ENCODE measurements around the gene EHD2.

The EHD2 gene

GRCh38 chr19:47671499-47671898, 41.7 kb upstream of the EHD2 start:
- no peaks in the 10 kb centered on the region for H3K27me3 ChIP-seq
- TF ChIP-seq CTCF (IDR thresholded peaks at IDR 0.05), result no peak

GRCh38 chr19:47673426-47673825, 39.8 kb upstream of the EHD2 start:
- H3K4me3 ChIP-seq (ENCODE audit: low read depth in 1 of 2, low read length in 1 of 2), result no peak overlapping the region
- H3K36me3 ChIP-seq, result peaks cover 70% of the 10 kb centered on the region
- no peak overlapping the region for H3K27ac ChIP-seq
- H3K9me3 ChIP-seq, result no peaks in the 10 kb centered on the region
- no peaks in the 10 kb centered on the region for H3K4me1 ChIP-seq (ENCODE audit: control insufficient read depth in 1 of 2, insufficient read depth in 1 of 2, low read depth in 1 of 2, low read length in 1 of 2)
- TF ChIP-seq CTCF (IDR thresholded peaks at IDR 0.05), result no peak
- no peaks in the 10 kb centered on the region for H3K27me3 ChIP-seq

More at GRCh38 chr19:47671499-47671898, 41.7 kb upstream of the EHD2 start:
- no peak overlapping the region for H3K4me3 ChIP-seq (ENCODE audit: low read depth in 1 of 2, low read length in 1 of 2)
- H3K4me1 ChIP-seq (ENCODE audit: control insufficient read depth in 1 of 2, insufficient read depth in 1 of 2, low read depth in 1 of 2, low read length in 1 of 2), result no peaks in the 10 kb centered on the region
- no peak overlapping the region for H3K27ac ChIP-seq
- no peaks in the 10 kb centered on the region for H3K9me3 ChIP-seq
- peaks cover 52% of the 10 kb centered on the region for H3K36me3 ChIP-seq

- H3K27ac ChIP-seq, result no peak overlapping the region
- no peak overlapping the region for H3K4me3 ChIP-seq (ENCODE audit: low read depth in 1 of 2, low read length in 1 of 2)
- H3K27me3 ChIP-seq, result no peaks in the 10 kb centered on the region
- H3K4me1 ChIP-seq (ENCODE audit: control insufficient read depth in 1 of 2, insufficient read depth in 1 of 2, low read depth in 1 of 2, low read length in 1 of 2), result no peaks in the 10 kb centered on the region
- no peaks in the 10 kb centered on the region for H3K9me3 ChIP-seq
- H3K36me3 ChIP-seq, result peaks cover 78% of the 10 kb centered on the region
- TF ChIP-seq CTCF (IDR thresholded peaks at IDR 0.05), result no peak
Measured at GRCh38 chr19:47674548-47674947, 38.7 kb upstream of the EHD2 start.

GRCh38 chr19:47675271-47675670, 38.0 kb upstream of the EHD2 start:
- no peak overlapping the region for H3K27ac ChIP-seq
- H3K4me1 ChIP-seq (ENCODE audit: control insufficient read depth in 1 of 2, insufficient read depth in 1 of 2, low read depth in 1 of 2, low read length in 1 of 2), result no peaks in the 10 kb centered on the region
- H3K36me3 ChIP-seq, result peaks cover 81% of the 10 kb centered on the region
- H3K27me3 ChIP-seq, result no peaks in the 10 kb centered on the region
- TF ChIP-seq CTCF (IDR thresholded peaks at IDR 0.05), result no peak
- no peaks in the 10 kb centered on the region for H3K9me3 ChIP-seq
- no peak overlapping the region for H3K4me3 ChIP-seq (ENCODE audit: low read depth in 1 of 2, low read length in 1 of 2)

- no peaks in the 10 kb centered on the region for H3K27me3 ChIP-seq
- TF ChIP-seq CTCF (IDR thresholded peaks at IDR 0.05), result no peak
- H3K36me3 ChIP-seq, result peaks cover 81% of the 10 kb centered on the region
- no peak overlapping the region for H3K4me3 ChIP-seq (ENCODE audit: low read depth in 1 of 2, low read length in 1 of 2)
- no peaks in the 10 kb centered on the region for H3K4me1 ChIP-seq (ENCODE audit: control insufficient read depth in 1 of 2, insufficient read depth in 1 of 2, low read depth in 1 of 2, low read length in 1 of 2)
- no peaks in the 10 kb centered on the region for H3K9me3 ChIP-seq
- no peak overlapping the region for H3K27ac ChIP-seq
Measured at GRCh38 chr19:47675859-47676258, 37.4 kb upstream of the EHD2 start.

- Histone ChIP-seq H3K36me3 (peaks cover 87% of the 10 kb centered on the region), H3K27ac (no peak overlapping the region), H3K27me3 (no peaks in the 10 kb centered on the region), H3K9me3 (no peaks in the 10 kb centered on the region), H3K4me1 (ENCODE audit: control insufficient read depth in 1 of 2, insufficient read depth in 1 of 2, low read depth in 1 of 2, low read length in 1 of 2) (no peaks in the 10 kb centered on the region), H3K4me3 (ENCODE audit: low read depth in 1 of 2, low read length in 1 of 2) (no peak overlapping the region)
- no peak for TF ChIP-seq CTCF (IDR thresholded peaks at IDR 0.05)
Measured at GRCh38 chr19:47676811-47677210, 36.4 kb upstream of the EHD2 start.
